GM19099 (cell line): ENCODE measurements around the gene MTFR1L.

Experiments
- POLR2A ChIP-seq: IDR thresholded peaks from 3 replicates; pipeline ENCODE4 v1.6.1; 2011; ENCODE audit warnings: low read depth; ENCODE audit not compliant: insufficient read length; ENCODE audit errors: extremely low read depth

MTFR1L gene

DNA sequence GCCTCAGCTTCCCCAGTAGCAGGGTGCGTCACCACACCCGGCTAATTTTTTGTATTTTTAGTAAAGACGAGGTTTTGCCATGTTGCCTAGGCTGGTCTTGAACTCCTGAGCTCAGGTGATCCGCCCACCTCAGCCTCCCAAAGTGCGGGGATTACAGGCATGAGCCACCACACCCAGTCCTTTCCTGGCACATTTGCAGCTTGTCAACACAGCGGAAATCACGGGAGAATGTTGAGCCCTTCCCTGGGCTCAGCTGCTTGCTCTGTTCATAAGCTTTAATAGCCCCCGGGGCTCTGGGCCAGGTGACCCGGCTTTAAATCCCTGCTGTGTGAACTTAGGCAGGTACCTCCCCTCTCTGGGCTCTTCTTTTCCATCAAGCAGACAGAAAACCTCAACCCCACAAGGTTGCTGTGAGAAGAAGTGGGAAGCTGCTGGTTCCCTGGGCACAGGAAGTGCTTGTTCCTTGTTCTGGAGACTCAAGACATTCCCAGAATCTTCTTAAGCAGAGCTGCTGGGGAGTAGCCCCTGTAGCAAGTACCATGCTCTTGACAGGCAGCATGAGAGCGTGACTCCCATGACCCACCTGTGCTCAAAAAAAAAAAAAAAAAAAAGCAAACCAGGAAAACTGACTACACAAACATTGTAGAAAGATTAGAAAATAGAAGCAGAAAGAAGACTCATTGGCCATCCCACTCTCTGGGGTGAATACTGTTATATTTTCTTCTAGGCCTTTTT is 34.3 kb upstream of the MTFR1L start:
- no peak for TF ChIP-seq POLR2A

DNA sequence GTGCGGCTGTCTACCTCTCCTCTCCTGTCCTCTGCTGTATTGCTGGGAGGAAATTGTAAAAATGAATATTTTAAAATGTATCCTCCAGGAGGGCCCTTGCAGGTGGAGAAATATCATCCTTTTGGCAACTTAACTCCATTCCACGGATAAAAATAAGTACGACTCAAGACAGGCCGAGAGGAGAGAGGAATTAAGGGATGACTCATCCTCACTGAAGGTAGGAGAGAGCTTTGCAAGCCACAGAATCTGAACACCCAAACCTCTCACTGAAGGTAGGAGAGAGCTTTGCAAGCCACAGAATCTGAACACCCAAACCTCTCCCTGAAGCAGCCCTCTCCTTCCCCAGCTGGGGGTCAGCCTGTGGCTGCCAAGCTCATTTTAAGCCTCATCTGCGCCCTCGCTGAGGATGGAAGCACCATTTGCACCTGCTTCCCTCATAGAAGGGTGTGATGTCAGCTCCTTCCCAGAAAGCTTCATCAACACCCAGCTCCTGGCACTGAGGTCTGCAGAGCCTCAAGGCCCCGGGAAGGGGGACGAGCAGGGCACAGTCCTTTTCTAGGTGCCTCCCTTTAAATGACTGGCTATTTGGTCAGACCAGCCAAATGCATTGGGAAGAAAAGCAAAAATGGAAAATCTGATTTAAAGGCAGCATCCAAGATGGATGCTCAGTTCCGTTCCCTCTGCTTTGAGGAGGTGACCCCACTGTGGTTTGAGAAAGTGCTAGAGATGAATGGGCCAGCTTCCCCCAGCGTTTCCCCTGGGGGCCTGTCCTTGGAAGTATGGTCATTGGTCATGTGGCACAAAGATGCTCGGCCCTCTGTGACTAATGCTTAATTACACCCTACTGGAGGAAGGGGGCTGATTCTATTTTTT is 32.6 kb upstream of the MTFR1L start:
- no peak for TF ChIP-seq POLR2A

DNA sequence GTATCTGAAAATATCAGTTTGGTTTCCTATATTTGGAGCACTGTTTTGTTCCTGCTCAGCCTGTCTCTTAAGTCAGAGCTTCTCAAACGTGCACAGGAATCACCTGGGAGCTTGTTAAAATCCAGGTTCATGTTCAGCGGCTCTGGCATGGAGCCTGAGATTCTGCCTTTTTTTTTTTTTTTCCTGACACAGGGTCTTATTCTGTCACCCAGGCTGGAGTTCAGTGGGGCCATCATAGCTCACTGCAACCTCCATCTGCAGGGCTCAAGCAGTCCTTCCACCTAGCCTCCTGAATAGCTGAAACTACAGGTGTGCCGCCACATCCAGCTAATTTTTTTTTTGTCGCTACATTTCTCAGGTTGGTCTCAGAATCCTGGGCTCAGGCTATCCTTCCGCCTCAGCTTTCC is 32.0 kb upstream of the MTFR1L start:
- no peak for TF ChIP-seq POLR2A

DNA sequence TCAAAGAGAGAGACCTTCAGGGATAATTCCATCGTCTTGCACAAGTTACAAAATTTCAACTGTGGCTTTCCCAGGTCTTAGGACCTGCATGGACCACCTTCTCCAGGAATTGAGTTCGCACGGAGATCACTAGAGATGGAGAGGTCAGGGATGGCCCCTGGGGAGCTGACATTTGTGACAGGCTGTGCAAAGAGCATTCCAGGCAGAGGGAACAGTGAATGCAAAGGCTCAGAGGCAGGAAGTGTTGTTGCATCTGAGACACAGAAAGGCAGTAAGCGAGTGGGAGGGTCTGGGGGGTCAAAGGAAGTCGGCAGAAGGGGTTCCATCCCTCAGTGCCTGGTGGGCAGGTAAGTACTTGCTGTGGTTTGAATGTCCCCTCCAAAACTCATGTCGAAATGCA is 29.3 kb upstream of the MTFR1L start:
- no peak for TF ChIP-seq POLR2A

DNA sequence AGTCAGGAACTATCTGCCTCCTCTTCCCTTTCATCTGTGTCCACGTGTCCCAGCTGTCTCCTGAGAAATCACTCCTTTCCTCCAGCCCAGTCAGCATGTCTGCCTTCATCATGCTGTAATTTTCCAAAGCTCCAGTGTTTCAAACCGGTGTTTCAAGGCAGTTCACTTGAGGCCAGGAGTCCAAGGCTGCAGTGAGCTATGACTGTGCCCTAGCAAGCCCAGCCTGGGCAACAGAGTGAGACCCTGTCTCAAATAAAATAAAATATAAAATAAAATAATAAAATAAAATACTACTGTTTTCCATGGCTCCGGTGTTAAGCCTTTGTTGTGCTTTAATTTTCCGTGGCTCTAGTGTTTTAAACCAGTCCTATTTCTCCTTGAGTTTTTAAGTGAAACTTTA is 27.6 kb upstream of the MTFR1L start:
- no peak for TF ChIP-seq POLR2A

DNA sequence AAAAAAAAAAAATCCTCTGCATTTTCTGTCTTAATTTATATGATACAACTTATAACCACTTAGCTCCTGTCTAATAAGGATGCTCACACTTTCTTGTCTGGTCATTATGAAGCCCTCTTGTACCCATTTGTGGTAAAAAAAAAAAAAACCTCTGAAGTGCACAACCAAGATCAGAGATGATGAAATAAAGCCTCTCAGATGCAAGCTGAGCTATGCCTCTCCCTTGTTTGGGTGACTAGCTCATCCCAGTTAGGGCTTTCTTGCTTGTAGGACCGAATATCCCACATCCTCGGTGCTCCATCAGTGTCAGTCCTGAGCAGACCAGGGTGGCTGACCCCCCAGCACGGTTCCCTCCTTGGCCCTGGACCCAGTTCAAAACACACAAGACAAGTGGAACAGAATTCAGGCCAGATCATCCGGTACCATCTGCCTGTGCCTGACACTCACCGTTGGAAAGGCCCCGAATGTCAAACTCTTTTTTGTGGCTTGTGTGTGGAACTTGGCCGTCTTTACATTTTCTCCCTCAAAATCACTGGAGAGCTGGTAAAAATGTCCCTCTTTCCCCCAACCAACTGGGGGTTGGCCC is 26.1 kb upstream of the MTFR1L start:
- no peak for TF ChIP-seq POLR2A

DNA sequence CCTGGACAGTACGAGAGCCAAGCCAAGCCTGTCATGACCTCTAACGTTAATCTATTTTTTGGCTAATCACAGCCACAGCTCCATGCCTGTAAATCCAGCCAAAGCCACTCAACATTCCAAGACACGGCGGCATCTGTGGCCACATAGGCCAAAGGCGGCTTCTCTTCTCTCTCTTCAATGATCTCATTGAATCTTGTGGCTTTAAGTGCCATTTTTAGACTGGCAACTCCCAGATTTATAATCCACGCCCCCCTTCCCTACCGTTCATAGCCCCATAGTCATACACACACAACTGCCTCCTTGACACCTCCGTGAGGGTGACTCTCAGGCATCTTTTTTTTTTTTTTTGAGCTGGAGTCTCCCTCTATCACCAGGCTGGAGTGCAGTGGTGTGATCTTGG is 25.4 kb upstream of the MTFR1L start:
- no peak for TF ChIP-seq POLR2A

DNA sequence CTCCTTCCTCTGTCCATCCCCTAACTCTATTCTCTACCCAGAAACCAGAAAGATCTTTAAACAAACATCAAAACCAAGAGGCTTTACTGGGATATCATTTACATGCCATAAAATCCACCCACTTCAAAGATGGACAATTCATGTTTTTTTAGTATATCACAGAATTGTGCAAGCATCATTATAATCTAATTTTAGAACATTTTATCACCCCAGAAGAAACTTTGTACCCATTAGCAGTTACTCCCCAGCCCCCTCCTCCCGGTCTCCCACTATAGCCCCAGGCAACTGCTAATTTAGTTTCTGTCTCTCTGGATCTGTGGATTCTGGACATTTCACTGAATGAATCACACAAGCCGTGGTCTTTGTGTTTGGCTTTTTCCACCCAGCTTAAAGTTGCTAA is 24.5 kb upstream of the MTFR1L start:
- no peak for TF ChIP-seq POLR2A

DNA sequence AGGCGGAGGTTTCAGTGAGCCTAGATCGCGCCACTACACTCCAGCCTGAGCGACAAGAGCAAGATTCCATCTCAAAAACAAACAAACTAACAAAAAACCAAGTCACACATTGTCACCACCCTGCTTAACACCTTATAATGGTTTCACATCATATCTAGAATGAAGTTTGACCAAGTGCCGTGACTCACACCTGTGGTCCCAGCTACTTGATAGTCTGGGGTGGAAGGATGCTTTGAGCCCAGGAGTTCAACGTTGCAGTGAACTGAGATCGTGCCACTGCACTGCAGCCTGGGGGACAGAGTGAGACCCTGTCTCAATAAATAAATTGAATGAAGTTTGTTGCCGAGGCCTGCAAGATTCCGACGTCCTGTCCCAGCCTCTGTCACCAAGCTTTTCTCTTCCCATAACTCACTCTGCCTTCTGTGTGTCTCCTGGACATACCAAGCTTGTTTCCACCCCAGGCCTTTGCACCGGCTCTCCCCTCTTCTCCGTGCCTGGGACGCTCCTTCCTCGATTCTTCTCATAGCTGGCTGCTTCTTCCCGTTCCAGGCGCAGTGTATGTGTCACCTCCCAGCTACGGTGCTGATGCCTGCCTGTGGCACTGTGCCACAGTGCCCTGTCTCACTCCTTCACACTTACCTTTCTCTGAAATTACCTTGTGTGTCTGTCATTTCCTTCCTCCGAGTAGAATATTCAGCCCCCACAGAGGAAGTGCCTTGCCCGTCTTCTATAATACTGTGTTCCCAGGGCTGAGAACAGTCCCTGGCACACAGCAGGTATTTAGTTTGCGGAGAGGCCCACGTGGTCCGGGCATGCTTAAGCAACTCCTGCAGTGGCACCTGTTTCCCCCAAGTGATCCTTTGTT is 23.6 kb upstream of the MTFR1L start:
- no peak for TF ChIP-seq POLR2A

DNA sequence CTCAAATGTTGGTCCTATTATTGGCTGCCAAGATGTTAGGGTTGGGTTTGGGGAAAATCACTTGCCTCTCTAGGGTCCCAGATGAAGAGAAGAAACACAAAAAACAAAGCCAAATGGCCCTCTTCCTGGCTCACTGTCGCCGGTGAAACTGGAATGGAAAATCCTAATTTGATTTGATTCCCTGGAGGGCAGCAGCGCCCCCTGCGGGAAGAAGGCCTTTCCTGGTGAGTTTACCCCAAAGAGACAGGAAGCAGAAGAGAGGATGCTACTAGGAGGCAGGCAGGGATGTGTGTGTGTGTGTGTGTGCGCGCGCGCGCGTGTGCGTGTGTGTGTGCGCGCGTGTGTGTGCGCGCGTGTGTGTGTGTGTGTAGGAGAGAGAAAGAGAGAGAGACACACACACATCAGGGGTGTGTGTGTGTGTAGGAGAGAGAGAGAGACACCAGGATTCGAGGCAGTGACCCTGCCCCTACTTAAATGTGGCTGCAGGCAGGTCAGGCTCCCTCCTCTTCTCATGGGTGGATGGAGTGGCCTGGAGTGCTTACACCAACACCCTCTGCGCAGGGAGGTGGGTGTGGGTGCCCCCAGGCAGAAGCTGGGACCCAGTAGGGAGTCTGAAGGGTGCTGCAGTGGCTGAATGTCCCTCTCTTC is 22.8 kb upstream of the MTFR1L start:
- no peak for TF ChIP-seq POLR2A

DNA sequence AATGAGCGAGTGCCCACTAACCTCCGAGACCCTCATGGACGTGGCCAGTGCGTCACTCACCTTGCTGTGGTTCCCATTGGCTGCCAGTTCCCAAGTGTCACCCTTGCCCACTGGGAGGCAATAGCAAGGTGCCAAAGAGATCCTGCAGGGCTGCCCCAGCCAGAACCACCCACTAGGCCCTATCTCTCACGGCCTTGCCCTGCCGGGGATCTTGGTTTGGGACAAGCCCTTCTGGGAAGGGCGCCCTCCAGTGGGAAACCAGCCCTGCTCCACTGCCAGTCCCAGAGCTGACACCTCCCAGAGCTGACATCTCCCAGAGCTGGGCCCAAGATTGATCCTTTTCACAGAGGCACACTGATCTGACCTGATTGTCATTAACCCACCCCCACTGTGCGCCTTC is 21.8 kb upstream of the MTFR1L start:
- TF ChIP-seq POLR2A: no peak

DNA sequence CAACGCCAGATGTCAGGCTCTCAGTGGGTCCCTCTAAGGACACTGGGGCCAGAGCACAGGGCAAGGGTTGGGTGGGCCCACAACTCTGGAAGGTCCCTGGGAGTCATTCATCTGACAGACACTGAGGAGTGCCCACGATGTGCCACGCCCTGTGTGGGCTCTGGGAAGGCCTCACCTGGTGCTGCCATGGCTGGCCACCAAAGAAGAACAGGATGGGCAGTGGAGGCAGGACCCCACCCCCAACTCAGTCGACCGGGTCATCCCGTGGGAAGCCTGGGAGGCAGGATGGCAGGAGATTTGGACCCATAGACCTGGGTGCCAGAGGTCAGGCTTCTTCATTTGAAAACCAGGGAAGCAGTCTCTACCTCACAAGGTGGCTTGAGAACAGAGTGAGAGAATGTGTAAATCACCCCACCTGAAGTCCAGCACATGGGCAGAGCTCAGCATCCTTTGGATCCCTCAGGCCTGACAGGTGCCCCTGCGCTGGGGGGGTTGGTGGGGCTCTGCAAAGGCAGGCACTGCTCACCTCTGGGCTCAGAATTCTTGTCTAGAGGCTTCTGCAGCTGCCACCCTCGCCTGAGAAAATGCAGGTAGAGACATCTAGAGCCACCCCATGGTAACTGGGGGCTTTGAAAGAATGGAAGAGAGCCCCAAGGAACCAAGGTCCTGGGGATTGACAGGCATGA is 20.9 kb upstream of the MTFR1L start:
- TF ChIP-seq POLR2A: no peak

DNA sequence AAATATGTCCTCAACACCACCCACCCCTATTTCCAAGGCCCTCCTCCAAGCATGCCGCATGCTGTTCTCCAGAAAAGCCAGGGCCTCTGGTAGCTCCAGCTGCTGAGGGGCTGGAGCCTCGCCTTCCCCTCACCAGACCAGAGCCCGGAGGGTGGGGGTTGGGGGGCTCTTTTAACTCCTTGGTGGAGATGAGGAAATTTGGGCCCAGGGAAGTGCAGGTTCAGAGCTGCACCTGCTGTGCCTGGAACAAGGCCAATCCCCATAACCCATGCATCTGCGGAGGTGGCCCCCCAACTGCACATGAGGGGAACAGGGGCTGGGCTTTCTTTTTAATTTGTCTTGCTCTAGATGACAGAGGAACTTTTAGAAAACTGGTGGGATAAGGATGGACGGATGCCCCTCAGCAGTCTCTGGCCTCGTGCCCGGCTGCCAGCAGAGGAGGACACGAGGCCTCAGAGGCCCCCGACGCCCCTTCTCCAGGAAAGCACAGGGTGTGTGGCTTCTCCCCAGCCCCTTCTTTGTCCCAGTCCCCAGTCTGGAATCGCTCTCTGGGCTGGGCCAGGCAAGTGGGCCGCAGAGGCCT is 20.3 kb upstream of the MTFR1L start:
- TF ChIP-seq POLR2A: no peak
